ENCODE data around the gene TNKS1BP1. TPM values are rescaled to one million over a fixed set of nuclear protein-coding genes. Genes with fewer than 3 reads are reported as not detected.

Gene TNKS1BP1
- total RNA-seq, 4 donors from 2014 or later: 52.3 to 106 (median 85.2) TPM

- Histone ChIP-seq H3K27me3 (no peaks in the 10 kb centered on the region), H3K4me1 (no peaks in the 10 kb centered on the region), H3K27ac (no peak overlapping the region), H3K9me3 (no peaks in the 10 kb centered on the region), H3K4me3 (replicated peaks in 1 of 3) (no peak overlapping the region), H3K36me3 (no peaks in the 10 kb centered on the region)
- 59 to 65% methylated on average over 5 of the region's 5 CpGs for WGBS, 2 donors
- no peak for TF ChIP-seq POLR2A (IDR thresholded peaks at IDR 0.05)
- no peak for TF ChIP-seq CTCF (IDR thresholded peaks at IDR 0.05)
- intact Hi-C loops (cut with DNase I): no loop called here
- no peak for DNase-seq
These were observed 63.6 kb downstream of the TNKS1BP1 start for GRCh38 chr11:57260937-57261783.

GRCh38 chr11:57256119-57256518 is 68.6 kb downstream of the TNKS1BP1 start:
- Histone ChIP-seq H3K4me3 (replicated peaks in 1 of 3) (no peak overlapping the region), H3K27me3 (no peaks in the 10 kb centered on the region), H3K4me1 (peaks cover 0 to 8% of the 10 kb centered on the region in 2 donors), H3K36me3 (no peaks in the 10 kb centered on the region), H3K27ac (no peak overlapping the region), H3K9me3 (no peaks in the 10 kb centered on the region)
- no peak for TF ChIP-seq POLR2A (IDR thresholded peaks at IDR 0.05)
- TF ChIP-seq CTCF (IDR thresholded peaks at IDR 0.05): no peak
- no peak for DNase-seq
- intact Hi-C loops (cut with DNase I): no loop called here

- intact Hi-C loops (cut with DNase I): no loop called here
- Histone ChIP-seq H3K36me3 (no peaks in the 10 kb centered on the region), H3K27me3 (no peaks in the 10 kb centered on the region), H3K4me1 (peaks cover 0 to 8% of the 10 kb centered on the region in 2 donors), H3K4me3 (replicated peaks in 1 of 3) (no peak overlapping the region), H3K27ac (no peak overlapping the region), H3K9me3 (no peaks in the 10 kb centered on the region)
- DNase-seq: no peak
- no peak for TF ChIP-seq POLR2A (IDR thresholded peaks at IDR 0.05)
- no peak for TF ChIP-seq CTCF (IDR thresholded peaks at IDR 0.05)
- WGBS, 2 donors: 12 to 26% methylated on average over 1 of the region's 1 CpG
These were observed 69.1 kb downstream of the TNKS1BP1 start for GRCh38 chr11:57255618-57256017.

- no peak for DNase-seq
- no peak overlapping the region for H3K4me3 ChIP-seq (replicated peaks in 1 of 3)
- no peaks in the 10 kb centered on the region for H3K9me3 ChIP-seq
- TF ChIP-seq POLR2A (IDR thresholded peaks at IDR 0.05): no peak
- no peak for TF ChIP-seq CTCF (IDR thresholded peaks at IDR 0.05)
- H3K27ac ChIP-seq: no peak overlapping the region
- no peaks in the 10 kb centered on the region for H3K27me3 ChIP-seq
- intact Hi-C loops (cut with DNase I): no loop called here
- H3K36me3 ChIP-seq: no peaks in the 10 kb centered on the region
- peaks cover 0 to 8% of the 10 kb centered on the region in 2 donors for H3K4me1 ChIP-seq
These were observed 70.1 kb downstream of the TNKS1BP1 start for GRCh38 chr11:57254631-57255030.

GRCh38 chr11:57251491-57252104 is 73.2 kb downstream of the TNKS1BP1 start:
- H3K27ac ChIP-seq: no peak overlapping the region
- H3K4me1 ChIP-seq: peaks cover 0 to 8% of the 10 kb centered on the region in 2 donors
- intact Hi-C loops (cut with DNase I): no loop called here
- no peaks in the 10 kb centered on the region for H3K36me3 ChIP-seq
- WGBS, 2 donors: 29 to 34% methylated on average over 5 of the region's 5 CpGs
- TF ChIP-seq POLR2A (IDR thresholded peaks at IDR 0.05) (no peak), CTCF (IDR thresholded peaks at IDR 0.05) (no peak)
- DNase-seq: peak; percentile 61 to 74
- no peaks in the 10 kb centered on the region for H3K27me3 ChIP-seq
- H3K4me3 ChIP-seq (replicated peaks in 1 of 3): no peak overlapping the region
- H3K9me3 ChIP-seq: no peaks in the 10 kb centered on the region

Data from thyroid gland (tissue), 4 donors.